CD4-positive, alpha-beta T cell treated with Interleukin-6 at 100 ng/mL for 8 hours (primary cell): Measurements from ENCODE around the gene CDKN1B.

Experiments used
- DNase-seq: peaks from one replicate; pipeline ENCODE4 v3.0.0-alpha.2; 2020; ENCODE audit warnings: mixed read lengths, low spot score

CDKN1B gene

DNA sequence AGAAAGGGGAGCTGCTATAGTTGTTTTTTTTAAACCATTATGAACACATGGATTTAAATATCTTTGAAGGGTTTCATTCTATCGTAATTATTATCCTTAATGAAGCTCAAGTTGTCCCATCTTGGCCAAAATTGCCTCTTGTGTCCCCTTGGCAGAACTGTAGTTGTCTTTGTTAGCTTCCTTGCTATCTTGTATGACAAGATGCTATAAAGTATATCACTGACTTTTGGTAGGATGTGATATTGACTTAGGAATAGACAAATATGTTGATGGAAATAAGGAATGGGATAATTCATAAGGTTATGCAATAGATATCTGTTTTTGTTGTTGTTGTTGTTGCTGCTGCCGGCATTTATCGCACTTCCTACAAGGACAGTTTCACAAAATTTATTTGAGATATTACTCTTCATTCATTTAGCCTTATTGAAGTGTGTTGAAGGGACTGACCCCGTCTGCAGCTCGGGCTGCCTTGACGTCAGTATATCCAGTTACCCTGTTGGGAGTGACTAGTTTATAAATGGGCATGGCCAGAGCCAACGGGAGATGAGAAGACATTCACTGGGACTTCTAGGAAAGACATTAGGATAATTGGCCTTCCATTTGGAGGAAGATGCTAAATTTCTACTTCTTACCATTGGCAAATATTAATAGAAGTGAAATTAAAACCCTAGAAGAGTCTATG, 42.2 kb downstream of the CDKN1B start:
- DNase-seq, result no peak

DNA sequence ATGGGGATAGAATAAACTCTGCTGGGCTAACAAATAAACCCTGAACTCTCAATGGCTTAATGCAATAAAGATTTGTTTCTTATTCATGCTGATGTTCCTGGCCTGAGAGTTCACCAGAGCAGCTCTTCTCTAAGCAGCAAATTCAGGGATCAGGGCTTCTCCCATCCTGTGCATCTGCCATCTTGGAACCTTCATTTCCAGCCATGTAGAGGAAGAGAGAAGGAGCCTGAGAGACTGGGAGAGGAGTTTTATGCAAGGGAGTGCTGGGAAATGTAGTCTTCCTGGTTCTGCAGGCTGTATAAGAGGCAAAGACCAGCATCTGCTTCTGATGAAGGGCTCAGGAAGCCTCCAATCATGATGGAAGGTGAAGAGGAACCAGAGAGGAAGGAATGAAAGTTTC, 47.7 kb downstream of the CDKN1B start:
- DNase-seq, result no peak

DNA sequence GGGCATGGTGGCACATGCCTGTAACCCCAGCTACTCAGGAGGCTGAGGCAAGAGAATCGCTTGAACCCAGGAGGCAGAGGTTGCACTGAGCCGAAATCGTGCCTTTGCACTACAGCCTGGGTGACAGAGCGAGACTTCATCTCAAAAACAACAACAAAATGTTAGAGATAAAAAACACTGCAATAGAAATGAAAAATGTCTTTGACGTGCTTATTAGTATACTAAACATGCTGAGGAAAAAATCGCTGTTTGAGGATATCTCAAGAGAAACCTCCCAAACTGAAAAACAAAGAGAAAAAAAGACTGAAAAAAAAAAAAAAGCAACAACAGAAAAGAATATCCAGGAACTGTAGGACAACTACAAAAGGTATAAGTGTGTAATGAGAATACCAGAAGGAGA, 53.1 kb downstream of the CDKN1B start:
- no peak for DNase-seq
